Measurements from ENCODE around the gene SRPK3.

DNA sequence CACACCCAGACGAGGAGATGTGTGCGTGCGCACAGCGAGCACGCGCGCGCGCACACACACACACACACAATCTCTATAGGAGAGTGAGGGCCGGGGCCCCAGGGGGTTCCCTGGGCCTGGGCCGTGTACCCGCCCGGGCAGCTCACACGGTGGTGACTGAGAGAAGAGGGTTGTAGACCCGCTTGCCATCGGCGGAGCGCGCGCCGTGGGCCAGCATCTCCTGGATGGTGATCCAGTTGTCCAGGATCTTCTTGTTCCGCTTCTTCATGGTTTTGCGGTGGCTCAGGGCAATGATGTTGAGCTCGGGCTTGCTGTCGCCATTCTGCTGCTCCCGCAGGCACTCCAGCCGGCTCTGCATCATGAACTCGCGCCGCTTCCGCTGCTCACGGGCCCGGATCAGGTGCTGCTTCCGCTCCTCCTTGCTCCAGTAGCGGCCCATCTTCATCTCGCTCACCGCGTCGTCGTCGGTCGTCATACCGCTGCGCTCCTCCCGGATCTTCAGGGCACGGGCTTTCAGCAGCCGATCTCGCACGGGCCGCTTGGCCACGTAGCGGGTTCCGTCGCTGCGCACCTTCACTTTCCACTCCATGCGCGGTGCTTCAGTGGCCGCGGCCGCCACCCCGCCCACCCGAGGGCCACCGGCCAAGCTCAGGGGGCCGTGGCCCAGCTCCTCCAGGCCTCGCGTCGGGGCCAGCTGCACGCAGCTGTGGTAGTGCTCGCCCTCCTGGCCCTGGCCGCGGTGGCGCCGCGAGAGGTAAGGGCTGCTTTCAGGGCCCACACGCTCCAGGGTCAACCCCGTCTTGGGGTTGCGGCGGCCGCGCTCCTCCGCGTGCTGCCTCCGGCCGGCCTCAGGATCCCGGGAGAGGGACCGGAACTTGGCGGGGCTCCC is 22.6 kb downstream of the SRPK3 start:
- TF ChIP-seq CEBPB (IDR thresholded peaks at IDR 0.05) (no peak), FOXM1 (IDR thresholded peaks at IDR 0.05; ENCODE audit: borderline replicate concordance, low read depth) (no peak), TAF1 (IDR thresholded peaks at IDR 0.05; ENCODE audit: low read depth) (no peak), EGR1 (IDR thresholded peaks at IDR 0.05) (no peak), EP300 (IDR thresholded peaks at IDR 0.05; ENCODE audit: borderline replicate concordance) (no peak), RAD21 (IDR thresholded peaks at IDR 0.05; ENCODE audit: low read depth) (no peak), ZBTB7A (IDR thresholded peaks at IDR 0.05; ENCODE audit: low read depth) (no peak), CREB1 (IDR thresholded peaks at IDR 0.05; ENCODE audit: low read depth) (no peak), YY1 (IDR thresholded peaks at IDR 0.05; ENCODE audit: low read depth) (no peak)
- TF ChIP-seq, protein P1, sequence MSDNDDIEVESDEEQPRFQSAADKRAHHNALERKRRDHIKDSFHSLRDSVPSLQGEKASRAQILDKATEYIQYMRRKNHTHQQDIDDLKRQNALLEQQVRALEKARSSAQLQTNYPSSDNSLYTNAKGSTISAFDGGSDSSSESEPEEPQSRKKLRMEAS (IDR thresholded peaks at IDR 0.05) = no peak
- TF ChIP-seq, protein P2, sequence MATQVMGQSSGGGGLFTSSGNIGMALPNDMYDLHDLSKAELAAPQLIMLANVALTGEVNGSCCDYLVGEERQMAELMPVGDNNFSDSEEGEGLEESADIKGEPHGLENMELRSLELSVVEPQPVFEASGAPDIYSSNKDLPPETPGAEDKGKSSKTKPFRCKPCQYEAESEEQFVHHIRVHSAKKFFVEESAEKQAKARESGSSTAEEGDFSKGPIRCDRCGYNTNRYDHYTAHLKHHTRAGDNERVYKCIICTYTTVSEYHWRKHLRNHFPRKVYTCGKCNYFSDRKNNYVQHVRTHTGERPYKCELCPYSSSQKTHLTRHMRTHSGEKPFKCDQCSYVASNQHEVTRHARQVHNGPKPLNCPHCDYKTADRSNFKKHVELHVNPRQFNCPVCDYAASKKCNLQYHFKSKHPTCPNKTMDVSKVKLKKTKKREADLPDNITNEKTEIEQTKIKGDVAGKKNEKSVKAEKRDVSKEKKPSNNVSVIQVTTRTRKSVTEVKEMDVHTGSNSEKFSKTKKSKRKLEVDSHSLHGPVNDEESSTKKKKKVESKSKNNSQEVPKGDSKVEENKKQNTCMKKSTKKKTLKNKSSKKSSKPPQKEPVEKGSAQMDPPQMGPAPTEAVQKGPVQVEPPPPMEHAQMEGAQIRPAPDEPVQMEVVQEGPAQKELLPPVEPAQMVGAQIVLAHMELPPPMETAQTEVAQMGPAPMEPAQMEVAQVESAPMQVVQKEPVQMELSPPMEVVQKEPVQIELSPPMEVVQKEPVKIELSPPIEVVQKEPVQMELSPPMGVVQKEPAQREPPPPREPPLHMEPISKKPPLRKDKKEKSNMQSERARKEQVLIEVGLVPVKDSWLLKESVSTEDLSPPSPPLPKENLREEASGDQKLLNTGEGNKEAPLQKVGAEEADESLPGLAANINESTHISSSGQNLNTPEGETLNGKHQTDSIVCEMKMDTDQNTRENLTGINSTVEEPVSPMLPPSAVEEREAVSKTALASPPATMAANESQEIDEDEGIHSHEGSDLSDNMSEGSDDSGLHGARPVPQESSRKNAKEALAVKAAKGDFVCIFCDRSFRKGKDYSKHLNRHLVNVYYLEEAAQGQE (IDR thresholded peaks at IDR 0.05; ENCODE audit: low read depth) = no peak
